Nephron progenitor cell (in vitro differentiated cells): Measurements from ENCODE around the gene ZBTB24.
"Not testable (repeated sequence)": the region's sequence is repeated elsewhere in the genome, so short reads cannot be mapped to it uniquely, and the experiment has no call there.

Source experiments
- DNase-seq: peaks from one replicate; pipeline ENCODE4 v3.0.0; 2021
- H3K27ac Mint-ChIP-seq: 2 replicates; pipeline ENCODE4 v1.8.0; 2021; ENCODE audit warnings: mild to moderate bottlenecking, moderate library complexity, mixed read lengths
- H3K27me3 Mint-ChIP-seq: 2 replicates; pipeline ENCODE4 v1.8.0; 2021; ENCODE audit warnings: mild to moderate bottlenecking, low read depth, mixed read lengths; ENCODE audit not compliant: poor library complexity
- H3K36me3 Mint-ChIP-seq: 2 replicates; pipeline ENCODE4 v1.8.0; 2021; ENCODE audit warnings: low read depth, mixed read lengths
- H3K4me1 Mint-ChIP-seq: 2 replicates; pipeline ENCODE4 v1.8.0; 2021; ENCODE audit warnings: mixed read lengths
- H3K4me3 Mint-ChIP-seq: 2 replicates; pipeline ENCODE4 v1.8.0; 2021; ENCODE audit warnings: mild to moderate bottlenecking, moderate library complexity, mixed read lengths
- H3K9me3 Mint-ChIP-seq: 2 replicates; pipeline ENCODE4 v1.8.0; 2021; ENCODE audit warnings: mild to moderate bottlenecking, moderate library complexity, mixed read lengths
- CTCF ChIP-seq: fragments of 200-600 bp; sonication (generic); IDR thresholded peaks from 2 replicates; pipeline ENCODE4 v1.5.0; 2021; ENCODE audit warnings: antibody characterized with exemption

The ZBTB24 gene

DNA sequence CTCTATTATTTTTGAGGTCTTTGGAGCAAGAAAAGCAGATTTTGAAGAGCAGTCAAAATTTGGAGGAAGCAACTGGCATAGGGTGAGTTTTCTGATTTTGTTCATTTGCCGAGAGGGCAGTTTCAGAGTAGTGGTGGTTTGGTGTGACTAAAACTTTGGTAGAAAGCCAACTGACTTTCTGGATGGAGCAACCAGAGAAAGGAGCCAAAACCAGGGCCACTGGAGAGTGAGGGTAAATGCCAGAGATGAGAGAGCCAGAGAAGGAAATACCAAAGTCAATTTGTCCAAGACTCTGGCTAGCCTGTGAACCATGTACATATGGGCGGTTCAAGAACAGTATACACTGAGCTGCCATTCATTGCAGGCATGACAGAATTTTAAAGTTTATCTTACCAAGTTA, 40.5 kb upstream of the ZBTB24 start:
- no peak for DNase-seq
- Mint-ChIP-seq H3K4me3 (no peak overlapping the region), H3K9me3 (peaks cover 15% of the 10 kb centered on the region), H3K36me3 (peaks cover 10% of the 10 kb centered on the region), H3K4me1 (no peaks in the 10 kb centered on the region), H3K27me3 (peaks cover 4% of the 10 kb centered on the region), H3K27ac (no peak overlapping the region)
- TF ChIP-seq CTCF, result no peak

DNA sequence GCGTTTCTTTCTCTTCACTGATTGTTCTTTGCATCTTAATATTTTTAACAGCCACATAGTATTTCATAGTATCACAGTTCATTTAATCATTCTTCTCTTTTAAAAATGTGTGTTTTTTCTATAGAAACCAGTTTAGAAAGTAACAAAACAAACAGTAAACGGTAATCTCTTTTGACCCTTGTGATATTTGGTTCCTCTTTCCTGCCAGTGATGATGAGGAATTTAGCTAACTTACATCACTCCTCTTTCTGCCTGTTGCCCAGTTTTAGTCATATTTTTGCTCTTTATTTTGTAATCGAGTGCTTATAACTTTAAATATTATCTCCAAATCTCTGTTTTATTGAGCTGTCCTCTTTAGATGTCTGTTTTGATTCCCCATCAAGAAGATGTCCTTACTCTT, 38.1 kb upstream of the ZBTB24 start:
- Mint-ChIP-seq H3K9me3 (peaks cover 15% of the 10 kb centered on the region), H3K27ac (no peak overlapping the region), H3K36me3 (peaks cover 10% of the 10 kb centered on the region), H3K4me3 (no peak overlapping the region), H3K4me1 (no peaks in the 10 kb centered on the region), H3K27me3 (peaks cover 4% of the 10 kb centered on the region)
- TF ChIP-seq CTCF, result no peak
- DNase-seq, result no peak

DNA sequence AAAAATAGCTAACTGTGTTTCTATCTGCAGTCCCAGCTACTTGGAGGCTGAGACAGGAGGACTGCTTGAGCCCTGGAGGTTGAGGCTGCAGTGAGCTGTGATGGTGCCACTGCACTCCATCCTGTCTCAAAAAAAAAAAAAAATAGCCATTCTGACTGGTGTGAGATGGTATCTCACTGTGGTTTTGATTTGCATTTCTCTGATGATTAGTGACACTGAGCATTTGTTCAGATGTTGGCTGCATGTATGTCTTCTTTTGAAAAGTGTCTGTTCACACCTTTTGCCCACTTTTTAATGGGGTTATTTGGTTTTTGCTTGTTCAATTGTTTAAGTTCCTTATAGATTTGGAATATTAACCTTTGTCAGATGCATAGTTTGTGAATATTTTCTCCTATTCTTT, 36.6 kb upstream of the ZBTB24 start:
- H3K27me3 Mint-ChIP-seq, H3K4me1 Mint-ChIP-seq, H3K27ac Mint-ChIP-seq, DNase-seq, H3K4me3 Mint-ChIP-seq: not testable (repeated sequence)
- peaks cover 15% of the 10 kb centered on the region for H3K9me3 Mint-ChIP-seq
- peaks cover 10% of the 10 kb centered on the region for H3K36me3 Mint-ChIP-seq

- Mint-ChIP-seq H3K9me3 (no peaks in the 10 kb centered on the region), H3K4me3 (no peak overlapping the region), H3K36me3 (no peaks in the 10 kb centered on the region), H3K27me3 (peaks cover 4% of the 10 kb centered on the region), H3K27ac (no peak overlapping the region), H3K4me1 (no peaks in the 10 kb centered on the region)
- no peak for DNase-seq
- TF ChIP-seq CTCF, result no peak
Observed at GRCh38 chr6:109516929-109517328, 33.9 kb upstream of the ZBTB24 start.

DNA sequence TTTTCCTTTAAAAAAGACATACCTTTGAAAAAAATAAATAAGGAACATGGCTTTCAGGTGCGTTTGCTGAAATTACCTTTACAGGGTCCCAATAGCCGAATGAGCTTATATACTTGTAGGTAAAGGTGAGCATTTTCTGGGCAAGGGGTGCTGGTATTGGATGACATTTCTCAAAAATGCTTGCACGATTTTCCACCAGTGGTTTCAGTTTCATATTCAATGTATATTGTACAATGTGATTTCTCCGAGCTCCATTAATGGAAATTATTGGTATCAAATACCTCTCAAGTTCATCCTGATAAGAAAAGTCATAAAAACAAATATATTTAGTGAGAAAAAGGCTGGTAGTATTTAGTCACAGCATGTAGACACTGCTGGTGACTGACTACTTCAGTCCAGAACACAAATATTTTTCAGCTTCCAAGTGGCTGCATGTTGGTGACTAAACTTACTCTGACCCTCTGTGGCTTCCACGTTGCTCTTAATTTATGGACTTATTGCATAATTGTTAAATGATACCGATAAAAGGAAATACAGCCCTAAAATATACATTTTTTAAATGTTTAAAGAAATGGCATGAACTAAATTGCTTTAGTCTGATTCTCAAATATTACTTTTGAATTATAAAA, 32.9 kb upstream of the ZBTB24 start:
- peaks cover 4% of the 10 kb centered on the region for H3K27me3 Mint-ChIP-seq
- H3K4me1 Mint-ChIP-seq, result no peaks in the 10 kb centered on the region
- H3K36me3 Mint-ChIP-seq, result no peaks in the 10 kb centered on the region
- no peak for TF ChIP-seq CTCF
- DNase-seq, result no peak
- no peak overlapping the region for H3K4me3 Mint-ChIP-seq
- no peaks in the 10 kb centered on the region for H3K9me3 Mint-ChIP-seq
- H3K27ac Mint-ChIP-seq, result no peak overlapping the region

DNA sequence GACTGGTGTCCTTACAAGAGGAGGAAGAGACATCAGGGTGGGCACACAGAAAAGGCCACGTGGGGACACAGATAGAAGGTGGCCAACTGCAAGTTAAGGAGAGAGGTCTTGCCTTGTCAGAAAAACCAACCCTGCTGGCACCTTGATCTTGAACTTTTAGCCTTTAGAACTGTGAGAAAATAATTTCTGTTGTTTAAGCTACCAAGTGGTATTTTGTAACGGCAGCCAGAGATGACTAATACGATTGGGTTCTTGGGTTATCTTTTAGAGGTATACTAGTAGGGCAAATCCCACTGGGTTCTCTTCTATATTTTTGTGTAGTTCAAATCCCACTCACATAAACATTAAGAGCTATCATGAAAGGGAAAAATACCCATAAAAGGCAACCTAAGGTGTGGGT, 31.9 kb upstream of the ZBTB24 start:
- no peaks in the 10 kb centered on the region for H3K27me3 Mint-ChIP-seq
- no peak for DNase-seq

More for the DNA sequence above, 31.9 kb upstream of the ZBTB24 start:
- Mint-ChIP-seq H3K27ac (no peak overlapping the region), H3K4me1 (no peaks in the 10 kb centered on the region), H3K4me3 (no peak overlapping the region), H3K9me3 (peaks cover 4% of the 10 kb centered on the region), H3K36me3 (no peaks in the 10 kb centered on the region)
- TF ChIP-seq CTCF, result no peak
